GM19238 (cell line): ENCODE results near the gene NTM.

ENCODE experiments used
- DNase-seq: peaks from one replicate; pipeline ENCODE4 v3.0.0; 2011; ENCODE audit warnings: low spot score; ENCODE audit not compliant: insufficient read length

NTM gene

DNA sequence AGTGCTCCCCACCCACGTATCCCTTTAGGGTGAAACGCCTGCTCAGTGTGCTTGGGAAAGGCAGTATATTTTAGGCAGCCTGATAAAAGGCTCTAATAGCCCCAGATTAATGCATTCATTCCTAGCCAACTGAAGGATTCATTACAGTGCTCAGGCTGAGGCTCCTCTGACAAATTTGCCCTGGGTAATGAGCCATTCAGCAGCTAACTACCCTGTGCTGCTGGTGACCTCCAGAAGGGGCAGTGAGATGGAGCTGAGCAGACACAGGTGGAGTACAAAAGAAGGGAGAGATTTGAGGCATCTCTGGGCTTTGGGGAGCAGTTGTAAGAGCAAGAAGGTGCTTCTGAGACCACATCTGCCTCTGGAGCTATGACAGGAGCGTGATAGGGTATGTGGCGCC, 817.0 kb downstream of the NTM start:
- DNase-seq: no peak

DNA sequence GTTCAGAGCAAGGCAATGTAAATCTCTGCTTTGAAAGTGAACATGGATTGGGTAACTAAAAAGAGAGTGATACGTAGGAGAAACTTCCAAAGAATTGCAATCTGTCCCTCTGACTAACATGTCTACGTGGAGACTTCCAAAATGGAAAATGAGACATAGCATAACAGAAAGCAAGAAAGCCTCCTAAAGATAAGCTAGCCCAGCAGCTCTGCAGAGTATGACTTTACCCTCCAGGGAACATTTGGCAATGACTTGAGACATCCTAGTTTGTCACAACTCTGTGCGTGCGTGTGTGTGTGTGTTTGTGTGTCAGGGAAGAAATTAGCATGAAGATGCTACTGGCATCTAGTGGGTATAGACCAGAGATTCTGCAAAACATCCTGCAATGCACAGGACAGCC, 817.4 kb downstream of the NTM start:
- DNase-seq: no peak

DNA sequence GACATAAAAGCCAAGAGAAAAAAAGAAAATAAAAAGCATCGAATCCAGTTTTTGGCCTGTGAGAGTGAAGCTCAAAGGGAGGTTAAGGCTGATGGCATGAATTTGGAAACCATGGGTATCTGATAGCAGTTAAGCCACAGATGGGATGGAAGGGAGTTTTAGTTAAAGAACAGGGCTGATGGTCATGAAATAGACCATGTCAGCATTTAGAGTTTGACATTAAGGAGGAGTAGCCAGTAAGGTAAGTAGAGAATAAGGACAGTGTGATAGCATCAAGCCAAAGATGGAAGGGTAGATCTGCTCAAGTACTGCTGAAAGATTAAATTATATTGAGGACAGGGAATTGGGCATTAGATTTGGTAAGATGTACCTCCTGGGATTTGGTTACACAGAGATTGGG, 826.5 kb downstream of the NTM start:
- DNase-seq: no peak

DNA sequence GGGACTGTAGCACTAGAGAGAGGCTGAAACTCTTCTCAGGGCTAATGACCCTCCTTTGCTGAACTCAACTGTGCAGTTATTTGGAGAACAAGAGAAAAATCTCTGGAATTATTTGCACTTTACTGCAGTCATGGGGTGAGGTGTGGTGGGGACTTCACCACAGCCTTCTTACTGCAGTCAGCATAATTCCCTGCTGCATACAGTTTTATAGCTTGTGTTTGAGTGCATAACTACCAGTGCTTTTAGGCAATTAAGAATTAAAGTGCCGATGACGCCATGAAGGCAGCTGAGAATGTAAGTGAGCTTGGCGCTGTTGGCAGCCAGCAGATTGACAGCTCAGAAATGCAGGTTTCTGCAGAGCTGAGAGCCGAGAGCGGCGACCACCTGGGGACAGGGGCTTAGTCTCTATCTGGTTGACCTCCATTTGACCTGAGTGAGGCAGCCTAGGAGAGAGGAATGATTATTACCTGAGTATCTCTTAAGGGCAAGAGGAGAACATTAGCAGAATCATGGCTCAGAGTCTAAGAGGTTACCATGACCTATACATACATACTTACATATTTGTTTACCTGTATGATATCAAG, 830.0 kb downstream of the NTM start:
- DNase-seq: no peak

GRCh38 chr11:132202621-132203020, 832.2 kb downstream of the NTM start:
- DNase-seq: no peak

DNA sequence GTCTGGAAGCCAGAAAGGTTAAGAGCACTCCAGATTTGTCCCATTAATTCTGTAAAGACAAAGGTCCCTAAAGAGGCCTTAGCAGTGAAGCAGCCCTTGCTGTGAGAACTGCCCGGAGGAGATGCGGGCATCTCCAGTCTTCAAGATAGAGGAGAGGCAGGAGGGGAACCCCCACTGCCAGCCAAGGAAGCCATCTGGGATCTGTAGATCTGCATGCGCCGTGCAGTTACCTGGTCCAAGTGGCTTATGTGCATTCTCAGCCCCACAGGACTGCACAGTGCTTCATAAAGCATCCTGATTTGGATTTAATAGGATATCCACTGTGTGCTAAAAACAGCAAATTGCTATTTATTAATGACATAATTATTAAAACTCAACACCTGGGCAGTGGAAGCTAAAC, 834.6 kb downstream of the NTM start:
- DNase-seq: no peak

DNA sequence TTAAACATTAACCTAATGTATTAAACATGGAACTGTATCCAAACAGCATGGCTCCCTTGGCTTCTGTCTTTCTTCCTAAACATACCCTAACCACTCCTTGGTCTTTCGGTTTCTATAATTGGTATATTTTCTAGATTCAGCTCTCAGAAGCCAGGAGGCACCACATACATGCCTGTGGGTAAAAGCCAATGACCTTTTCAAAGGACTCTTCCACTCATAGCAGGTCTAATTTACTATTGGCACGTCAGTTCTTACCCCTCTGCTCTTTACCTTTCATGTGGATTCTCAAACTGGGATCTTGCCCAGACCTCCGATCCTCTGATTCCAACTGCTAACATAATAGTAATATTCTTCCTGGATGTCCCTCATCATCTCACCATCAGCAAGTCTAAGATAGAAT, 835.1 kb downstream of the NTM start:
- DNase-seq: no peak

- no peak for DNase-seq
Measured at GRCh38 chr11:132206993-132207392, 836.6 kb downstream of the NTM start.

GRCh38 chr11:132208477-132209055, 838.2 kb downstream of the NTM start:
- no peak for DNase-seq

GRCh38 chr11:132211479-132211878, 841.1 kb downstream of the NTM start:
- DNase-seq: no peak

- DNase-seq: no peak
Measured at GRCh38 chr11:132217856-132218255, 847.4 kb downstream of the NTM start.

- no peak for DNase-seq
Measured at GRCh38 chr11:132220474-132220873, 850.1 kb downstream of the NTM start.

DNA sequence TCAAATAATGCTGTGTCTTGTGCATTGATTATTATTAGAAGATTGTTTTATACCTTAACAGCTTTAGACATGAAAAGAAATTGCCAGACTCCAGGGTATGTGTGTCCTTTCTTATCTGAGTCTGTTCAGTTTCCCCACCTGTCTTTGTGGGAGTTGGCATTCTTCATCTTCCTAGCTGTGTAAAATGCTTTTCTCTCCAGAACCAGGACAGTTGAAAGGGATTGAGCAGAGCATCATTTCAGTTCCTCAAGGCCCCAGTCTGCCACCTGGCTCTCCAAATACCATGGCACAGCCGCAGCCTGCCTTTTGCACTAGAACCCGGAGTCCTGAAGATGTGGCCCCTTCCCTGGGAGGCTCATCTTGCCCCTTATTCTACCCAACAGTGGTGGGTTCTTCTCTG, 851.9 kb downstream of the NTM start:
- no peak for DNase-seq

DNA sequence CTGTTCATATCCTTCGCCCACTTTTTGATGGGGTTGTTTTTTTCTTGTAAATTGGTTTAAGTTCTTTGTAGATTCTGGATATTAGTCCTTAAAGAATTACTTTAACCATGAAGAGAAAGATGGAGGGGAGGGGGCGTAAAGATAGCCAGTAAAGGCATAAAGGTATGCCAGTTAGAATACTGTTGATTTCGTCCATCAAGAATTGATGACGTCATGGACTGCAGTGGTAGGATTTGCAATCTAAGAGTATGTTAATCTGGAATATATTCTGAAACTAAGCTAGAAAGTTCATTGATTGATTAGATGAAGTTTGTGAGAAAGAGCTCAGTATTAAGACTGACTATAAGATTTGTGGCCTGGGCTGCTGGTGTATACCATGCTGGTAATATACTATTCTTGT, 856.1 kb downstream of the NTM start:
- DNase-seq: no peak

- no peak for DNase-seq
Measured at GRCh38 chr11:132228746-132229325, 858.4 kb downstream of the NTM start.

DNA sequence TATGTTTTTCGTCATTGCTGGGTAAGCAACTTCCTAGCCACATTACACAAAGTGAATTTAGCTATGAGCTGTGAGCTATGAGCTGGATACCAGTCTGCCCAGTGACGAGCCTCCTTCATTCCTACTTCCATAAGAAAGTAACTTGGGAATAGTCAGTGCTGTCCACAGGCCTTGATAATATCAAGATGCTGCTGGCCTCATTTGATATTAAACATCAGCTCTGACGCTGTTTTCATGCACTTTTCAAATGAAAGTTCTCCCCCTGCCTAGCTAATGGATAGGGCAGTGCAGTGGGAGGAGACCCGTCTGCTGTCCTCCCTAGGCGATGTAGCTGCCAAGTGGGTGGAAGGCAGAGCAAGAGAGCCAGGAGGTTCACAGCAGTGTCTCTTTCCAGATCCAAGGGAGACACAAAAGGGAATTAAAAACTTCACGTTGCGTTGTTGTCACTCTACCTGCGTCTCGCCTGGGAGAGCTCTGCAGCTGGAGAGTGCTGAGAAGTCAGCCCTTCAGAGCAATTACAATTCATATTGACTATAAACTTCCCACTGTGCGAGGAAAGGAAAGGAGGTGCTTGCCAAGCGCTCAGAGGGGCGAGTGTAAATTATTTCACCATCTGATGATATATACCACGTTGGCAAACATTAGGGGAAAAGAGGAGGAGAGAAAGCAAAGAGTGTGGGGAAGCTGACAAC, 861.4 kb downstream of the NTM start:
- no peak for DNase-seq

- DNase-seq: no peak
Measured at GRCh38 chr11:132234878-132235277, 864.5 kb downstream of the NTM start.

DNA sequence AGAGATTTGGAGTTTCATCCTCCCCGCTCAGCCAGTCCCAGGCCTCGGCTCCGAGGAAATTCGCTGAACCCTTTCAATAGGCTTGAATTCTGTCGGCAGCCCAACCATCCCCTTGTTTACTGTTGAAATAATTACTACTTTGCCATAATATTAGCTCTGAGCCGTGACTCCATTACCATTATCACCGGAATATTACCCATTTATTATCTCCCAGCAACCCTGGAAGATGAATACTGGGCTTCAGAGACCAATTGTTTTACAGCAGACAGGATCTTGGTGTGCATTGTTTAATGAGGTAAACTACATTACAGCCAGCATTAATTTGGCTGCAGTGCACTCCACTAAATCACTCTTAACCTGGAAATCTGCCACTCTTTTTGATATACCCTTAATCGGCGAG, 867.4 kb downstream of the NTM start:
- DNase-seq: no peak

DNA sequence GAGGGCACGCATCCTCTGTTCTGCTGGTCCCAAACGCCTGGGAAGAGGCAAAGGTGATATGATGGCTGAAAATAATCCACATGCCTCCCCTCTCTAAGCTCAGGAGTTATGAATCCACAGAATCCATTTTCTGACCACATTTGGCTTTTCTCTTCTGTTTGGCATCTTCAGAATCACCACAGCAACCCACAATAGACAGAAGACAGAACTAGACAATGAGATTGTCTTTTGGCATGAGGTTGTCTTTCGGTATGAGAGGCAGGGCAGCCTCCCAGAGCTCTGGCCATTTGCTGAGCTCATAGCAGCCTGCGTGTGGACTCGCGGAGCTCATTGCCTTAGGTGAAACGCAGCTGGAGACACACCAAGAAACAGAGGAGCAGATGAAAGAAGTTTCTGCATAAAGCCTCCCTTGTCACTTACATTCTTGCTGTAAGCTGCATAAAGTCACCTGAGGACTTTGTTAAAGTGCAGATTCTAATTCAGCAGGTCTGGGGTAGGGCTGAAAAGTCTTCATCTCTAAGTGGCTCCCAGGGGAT, 868.0 kb downstream of the NTM start:
- no peak for DNase-seq

GRCh38 chr11:132240374-132240773, 870.0 kb downstream of the NTM start:
- DNase-seq: no peak

- no peak for DNase-seq
Measured at GRCh38 chr11:132242632-132243031, 872.2 kb downstream of the NTM start.

- no peak for DNase-seq
Measured at GRCh38 chr11:132244846-132245245, 874.4 kb downstream of the NTM start.
